Ascending aorta (tissue), 2 donors: ENCODE data around the gene MMP21. TPM values are rescaled to one million over a fixed set of nuclear protein-coding genes. Genes with fewer than 3 reads are reported as not detected.

ENCODE experiments used
- DNase-seq, 2 donors: peaks; one replicate each; pipeline ENCODE4 v3.0.0-alpha.2; 2019; ENCODE audit warnings: low spot score in 2 of 2
- H3K27ac ChIP-seq, 2 donors: fragments of 200-600 bp; sonication (generic); one replicate each; pipeline ENCODE4 v1.5.1; 2016 to 2017; ENCODE audit warnings: mild to moderate bottlenecking in 1 of 2
- H3K27me3 ChIP-seq: fragments of 200-600 bp; sonication (generic); one replicate; pipeline ENCODE4 v1.5.1; 2017
- H3K36me3 ChIP-seq, 2 donors: fragments of 200-600 bp; sonication (generic); one replicate each; pipeline ENCODE4 v1.5.1; 2016
- H3K4me1 ChIP-seq, 2 donors: fragments of 200-600 bp; sonication (generic); one replicate each; pipeline ENCODE4 v1.5.1; 2016 to 2017; ENCODE audit warnings: mild to moderate bottlenecking in 1 of 2
- H3K4me3 ChIP-seq, 2 donors: fragments of 200-600 bp; sonication (generic); one replicate each; pipeline ENCODE4 v1.5.1; 2016 to 2017; ENCODE audit warnings: mild to moderate bottlenecking in 1 of 2
- H3K9me3 ChIP-seq, 2 donors: fragments of 200-600 bp; sonication (generic); one replicate each; pipeline ENCODE4 v1.5.1; 2016
- CTCF ChIP-seq, 3 experiments: fragments of 200-600 bp in 2 of 3; fragments of 450-650 bp in 1 of 3; sonication (generic) in 2 of 3; IDR thresholded peaks; one replicate each; pipeline ENCODE4 v1.5.1; 2016 to 2019; ENCODE audit warnings: antibody characterized with exemption in 3 of 3, mild to moderate bottlenecking in 1 of 3, moderate library complexity in 1 of 3
- intact Hi-C: fragments of 100-400 bp; cut with DNase I; formaldehyde crosslinking; loops from one replicate; pipeline ENCODE4 v1.15.1; 2023
- total RNA-seq: library from RNA; depleted of rRNA; stranded (reverse); fragments of >200 nt; gene quantifications from one replicate; pipeline ENCODE4 v1.1.0, GENCODE V29; 2016

Gene MMP21
- total RNA-seq, 1 donor from 2014 or later = not detected

GRCh38 chr10:125817337-125817946 lies 41.8 kb upstream of the MMP21 start:
- H3K36me3 ChIP-seq = peaks cover 7 to 24% of the 10 kb centered on the region in 2 donors
- no peak for DNase-seq
- no peaks in the 10 kb centered on the region for H3K9me3 ChIP-seq
- no peak for TF ChIP-seq CTCF (IDR thresholded peaks at IDR 0.05)
- peaks cover 0 to 7% of the 10 kb centered on the region in 2 donors for H3K4me1 ChIP-seq
- no peak overlapping the region for H3K4me3 ChIP-seq
- no peak overlapping the region for H3K27ac ChIP-seq
- intact Hi-C loops = no loop called here
- no peaks in the 10 kb centered on the region for H3K27me3 ChIP-seq

- DNase-seq = no peak
- Histone ChIP-seq H3K27me3 (no peaks in the 10 kb centered on the region), H3K4me3 (no peak overlapping the region), H3K36me3 (peaks cover 7 to 24% of the 10 kb centered on the region in 2 donors), H3K27ac (no peak overlapping the region), H3K4me1 (no peaks in the 10 kb centered on the region), H3K9me3 (no peaks in the 10 kb centered on the region)
- intact Hi-C loops = no loop called here
- TF ChIP-seq CTCF (IDR thresholded peaks at IDR 0.05) = no peak
Observed at GRCh38 chr10:125816548-125816947, 40.9 kb upstream of the MMP21 start.

GRCh38 chr10:125815764-125816163 lies 40.1 kb upstream of the MMP21 start:
- H3K9me3 ChIP-seq = no peaks in the 10 kb centered on the region
- H3K4me1 ChIP-seq = no peaks in the 10 kb centered on the region
- intact Hi-C loops = no loop called here
- H3K4me3 ChIP-seq = no peak overlapping the region
- DNase-seq = no peak
- TF ChIP-seq CTCF (IDR thresholded peaks at IDR 0.05) = no peak
- H3K36me3 ChIP-seq = peaks cover 10 to 31% of the 10 kb centered on the region in 2 donors
- H3K27ac ChIP-seq = no peak overlapping the region
- H3K27me3 ChIP-seq = no peaks in the 10 kb centered on the region

GRCh38 chr10:125812128-125812750 lies 36.6 kb upstream of the MMP21 start:
- Histone ChIP-seq H3K9me3 (no peaks in the 10 kb centered on the region), H3K4me1 (no peaks in the 10 kb centered on the region), H3K27ac (no peak overlapping the region), H3K27me3 (no peaks in the 10 kb centered on the region), H3K36me3 (peaks cover 26 to 53% of the 10 kb centered on the region in 2 donors), H3K4me3 (no peak overlapping the region)
- TF ChIP-seq CTCF (IDR thresholded peaks at IDR 0.05) = no peak
- intact Hi-C loops = no loop called here
- no peak for DNase-seq

- Histone ChIP-seq H3K36me3 (peaks cover 35 to 63% of the 10 kb centered on the region in 2 donors), H3K27ac (no peak overlapping the region), H3K4me3 (no peak overlapping the region), H3K9me3 (no peaks in the 10 kb centered on the region), H3K27me3 (no peaks in the 10 kb centered on the region), H3K4me1 (no peaks in the 10 kb centered on the region)
- no peak for TF ChIP-seq CTCF (IDR thresholded peaks at IDR 0.05)
- intact Hi-C loops = no loop called here
- no peak for DNase-seq
Observed at GRCh38 chr10:125811251-125811650, 35.6 kb upstream of the MMP21 start.
